NB4 (cell line): ENCODE data around the gene SLC39A11.

Experiments used
- CTCF ChIP-seq: IDR thresholded peaks from one replicate; pipeline ENCODE4 v1.5.1; 2012; ENCODE audit warnings: low read depth, low read length
- POLR2A ChIP-seq: IDR thresholded peaks from 2 replicates; pipeline ENCODE4 v1.6.1; 2011; ENCODE audit warnings: mild to moderate bottlenecking; ENCODE audit not compliant: insufficient read length; ENCODE audit errors: extremely low read depth
- TF ChIP-seq, protein P1 (sequence below): IDR thresholded peaks from 2 replicates; pipeline ENCODE4 v1.6.1; 2011; ENCODE audit warnings: low read depth, low read length

DNA sequence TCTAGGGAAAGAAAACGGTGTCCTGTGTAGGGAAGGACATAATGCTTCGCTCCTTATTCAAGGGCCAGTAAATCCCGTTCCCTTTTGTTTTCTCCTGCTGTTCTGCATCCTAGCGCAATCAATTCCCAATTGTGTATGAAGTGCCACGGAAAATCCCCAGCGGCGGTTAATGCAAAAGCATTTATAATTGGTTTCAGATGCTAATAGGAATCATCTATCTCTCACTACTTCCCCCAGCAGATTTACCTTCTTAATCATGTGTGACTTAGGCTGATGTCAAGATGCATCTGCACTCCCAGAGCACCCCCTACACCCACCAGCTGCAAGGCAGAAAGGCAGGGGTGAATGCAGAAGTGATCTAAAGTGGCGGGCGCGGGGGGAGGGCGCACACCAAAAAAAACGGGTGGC lies 39.6 kb upstream of the SLC39A11 start:
- TF ChIP-seq CTCF (no peak), POLR2A (no peak)
- TF ChIP-seq, protein P1, sequence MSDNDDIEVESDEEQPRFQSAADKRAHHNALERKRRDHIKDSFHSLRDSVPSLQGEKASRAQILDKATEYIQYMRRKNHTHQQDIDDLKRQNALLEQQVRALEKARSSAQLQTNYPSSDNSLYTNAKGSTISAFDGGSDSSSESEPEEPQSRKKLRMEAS, result no peak
